Renal cortical epithelial cell (primary cell): ENCODE data around the gene GTF3A. TPM values are rescaled to one million over a fixed set of nuclear protein-coding genes. Genes with fewer than 3 reads are reported as not detected.
A peak's percentile ranks its signal among the peaks of the same experiment; 100 is the strongest.

Experiments used
- DNase-seq: peaks from one replicate; pipeline ENCODE4 v3.0.0-alpha.2; 2011; ENCODE audit warnings: low read depth
- total RNA-seq: library from RNA; depleted of rRNA; stranded (reverse); fragments of >200 nt; gene quantifications from 2 replicates; pipeline ENCODE4 v1.2.3, GENCODE V29; 2014

GTF3A gene
- total RNA-seq, 1 donor from 2014 or later: 88.7 TPM

DNA sequence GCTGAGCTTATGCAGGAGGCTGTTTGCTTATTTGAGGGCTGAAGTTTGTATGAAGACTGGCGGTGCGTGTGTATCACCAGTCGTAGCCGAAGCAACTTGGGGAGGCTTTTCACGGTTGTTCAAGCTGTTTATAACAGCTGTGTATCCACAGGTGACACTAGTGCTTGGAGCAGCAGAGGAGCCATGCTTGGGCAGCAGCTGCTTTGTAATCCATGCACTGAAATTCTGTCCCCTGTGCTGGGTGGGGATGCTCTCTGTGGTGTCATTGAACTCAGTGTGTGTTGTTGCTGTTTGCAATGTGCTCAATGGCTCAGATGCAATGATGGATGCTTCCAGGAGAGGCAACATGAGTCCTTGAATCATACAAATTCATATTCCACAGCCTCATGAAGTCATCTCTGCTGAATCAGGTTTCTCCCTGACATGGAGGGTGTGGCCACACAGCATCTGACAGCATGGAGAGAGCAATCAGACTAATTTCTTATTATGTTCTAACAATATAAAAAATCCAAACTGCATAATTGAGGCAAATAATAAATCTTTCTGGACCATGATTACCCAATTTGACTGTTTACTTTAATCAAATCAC is 18.8 kb upstream of the GTF3A start:
- DNase-seq: no peak

DNA sequence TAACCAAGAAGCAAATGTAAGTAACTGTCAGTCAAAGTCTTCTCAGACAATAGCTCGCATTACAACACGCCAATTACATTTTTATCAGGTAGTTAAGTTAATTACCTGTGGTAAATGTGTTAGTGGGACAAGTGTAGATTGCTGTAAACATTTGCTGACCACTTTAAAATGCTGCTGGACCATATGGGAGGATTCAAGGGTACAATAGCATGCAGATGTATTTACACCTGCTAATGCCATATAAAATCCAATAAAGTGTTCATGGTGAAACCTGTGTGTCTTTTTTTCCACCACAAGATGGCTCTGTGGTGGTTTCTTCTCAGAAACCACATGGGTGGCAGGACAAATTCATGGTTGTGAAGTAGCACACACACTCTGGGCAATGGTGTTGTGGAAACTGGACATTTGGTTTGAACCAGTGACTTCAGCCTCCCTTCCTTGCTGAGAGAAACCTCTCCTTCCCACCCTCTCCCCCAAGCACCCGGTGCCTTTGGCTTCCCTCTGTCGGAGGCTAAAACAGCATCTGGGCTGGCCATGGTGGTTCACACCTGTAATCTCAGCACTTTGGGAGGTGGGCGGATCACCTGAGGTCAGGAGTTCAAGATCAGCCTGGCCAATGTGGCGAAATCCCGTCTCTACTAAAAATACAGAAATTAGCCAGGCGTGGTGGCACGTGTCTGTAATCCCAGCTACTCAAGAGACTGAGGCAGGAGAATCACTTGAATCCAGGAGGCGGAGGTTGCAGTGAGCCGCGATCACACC is 18.1 kb upstream of the GTF3A start:
- DNase-seq: peak; percentile 59

DNA sequence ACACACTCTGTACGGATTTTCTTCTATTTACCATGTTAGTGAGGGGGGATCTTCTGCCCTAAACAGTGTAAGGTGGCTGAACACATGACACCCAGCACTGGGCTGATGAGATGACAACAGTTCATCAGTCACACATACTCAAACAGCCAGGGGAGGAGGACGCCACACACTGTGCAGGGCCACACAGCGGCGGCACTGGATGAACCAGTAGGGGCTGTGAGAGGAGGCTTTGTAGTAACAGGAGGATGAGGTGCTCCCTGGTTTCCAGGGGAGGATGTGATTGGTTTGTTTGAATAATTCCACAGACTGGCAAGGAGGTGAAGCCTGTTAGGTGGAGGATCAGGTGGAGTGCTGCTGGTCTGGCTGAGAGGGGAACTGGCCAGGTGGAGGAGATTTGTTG is 16.3 kb upstream of the GTF3A start:
- DNase-seq: no peak

DNA sequence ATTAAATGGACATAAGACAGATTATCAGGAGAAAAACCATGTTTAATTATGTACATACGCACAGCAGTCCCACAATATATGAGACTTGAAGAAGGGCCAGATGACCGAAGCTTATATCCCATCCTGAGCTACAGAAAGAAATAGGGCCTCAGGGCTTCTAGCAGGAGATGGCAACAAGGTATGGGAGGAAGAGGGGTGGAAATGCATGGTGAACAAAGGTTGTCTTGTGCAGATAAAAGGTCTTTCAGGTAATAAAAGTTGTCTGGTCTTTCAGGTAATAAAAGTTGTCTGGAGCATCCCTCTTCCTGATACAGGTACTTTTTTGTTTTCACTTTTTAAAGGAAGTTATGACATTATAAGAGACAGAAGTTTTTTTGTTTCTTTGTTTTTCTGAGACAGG is 15.4 kb upstream of the GTF3A start:
- DNase-seq: no peak

DNA sequence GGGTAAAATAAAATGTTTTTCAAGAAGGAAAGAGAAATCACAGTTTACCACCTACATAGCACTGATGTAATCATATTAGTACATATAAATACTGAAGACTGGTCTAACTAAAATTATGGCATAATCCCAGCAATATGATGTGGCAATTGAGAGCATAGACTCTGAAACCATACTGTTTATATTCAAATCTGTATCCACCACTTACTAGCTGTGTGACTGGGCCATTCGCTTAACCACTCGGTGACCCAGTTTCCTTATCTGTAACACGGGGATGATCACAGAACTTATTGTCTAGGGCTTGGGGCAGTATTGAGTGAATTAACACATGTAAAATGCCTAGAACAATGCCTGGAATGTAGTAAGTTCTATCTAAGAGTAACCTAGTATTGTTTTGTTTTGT is 13.1 kb upstream of the GTF3A start:
- DNase-seq: no peak

GRCh38 chr13:27415116-27415515 is 9.3 kb upstream of the GTF3A start:
- no peak for DNase-seq

DNA sequence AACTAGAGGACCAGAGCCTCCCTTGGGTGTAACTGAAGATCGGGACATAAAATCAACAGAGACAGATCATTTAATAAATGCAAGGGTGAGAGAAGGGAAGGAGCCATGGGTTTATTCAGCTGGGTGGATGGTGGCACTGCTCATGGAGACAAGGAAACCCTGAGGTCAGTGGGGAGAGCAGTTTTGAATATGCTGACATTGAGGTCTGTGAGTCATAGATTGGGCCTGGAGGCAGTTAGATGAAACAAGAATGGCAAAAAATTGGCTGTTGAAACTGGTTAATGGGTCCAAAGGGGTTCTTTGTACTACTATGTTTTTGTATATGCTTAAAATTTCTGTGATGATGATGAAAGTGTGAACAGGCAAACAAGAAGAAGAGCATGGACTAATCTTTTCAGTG is 5.1 kb upstream of the GTF3A start:
- no peak for DNase-seq

DNA sequence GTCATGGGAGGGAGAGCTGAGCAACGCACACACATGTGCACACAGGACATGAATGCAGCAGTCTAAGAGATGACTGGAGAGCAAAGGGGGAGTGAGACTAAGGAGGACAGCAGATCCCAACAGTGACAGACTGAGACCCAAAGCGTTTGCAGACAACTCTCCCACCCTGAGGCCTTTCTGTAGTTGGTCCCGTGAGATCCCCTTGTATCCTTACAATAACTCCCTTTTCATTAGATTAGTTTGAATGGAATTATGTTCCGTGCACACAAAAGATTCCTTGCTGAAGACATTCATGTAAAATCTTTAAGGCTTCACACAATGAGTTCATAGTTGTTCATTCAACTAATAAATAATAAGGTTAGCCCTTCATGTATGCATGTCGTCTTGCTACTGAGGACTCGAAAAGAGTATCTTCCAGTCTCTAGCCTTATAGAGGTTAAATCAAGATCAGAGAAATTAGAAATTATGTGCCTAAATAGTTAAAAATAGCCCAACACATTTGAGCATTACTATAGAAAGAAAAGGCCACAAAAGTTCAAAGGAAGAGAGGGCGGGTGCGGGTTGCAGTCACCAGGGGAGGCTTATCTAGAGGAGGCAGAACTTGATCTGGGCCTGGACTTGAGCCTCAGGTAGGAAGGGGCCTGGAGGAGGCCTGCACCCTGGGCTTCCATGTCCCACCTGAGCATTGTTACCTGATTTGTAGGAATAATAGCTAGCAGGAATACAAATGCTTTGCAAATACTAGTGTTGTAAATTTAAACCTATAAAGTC is 3.1 kb upstream of the GTF3A start:
- DNase-seq: no peak

GRCh38 chr13:27423333-27423732 is 1.1 kb upstream of the GTF3A start:
- DNase-seq: no peak

GRCh38 chr13:27425158-27425917 is 919 bp downstream of the GTF3A start:
- no peak for DNase-seq

- DNase-seq: peak; percentile 87
Measured at GRCh38 chr13:27425918-27426630, 1.7 kb downstream of the GTF3A start.

DNA sequence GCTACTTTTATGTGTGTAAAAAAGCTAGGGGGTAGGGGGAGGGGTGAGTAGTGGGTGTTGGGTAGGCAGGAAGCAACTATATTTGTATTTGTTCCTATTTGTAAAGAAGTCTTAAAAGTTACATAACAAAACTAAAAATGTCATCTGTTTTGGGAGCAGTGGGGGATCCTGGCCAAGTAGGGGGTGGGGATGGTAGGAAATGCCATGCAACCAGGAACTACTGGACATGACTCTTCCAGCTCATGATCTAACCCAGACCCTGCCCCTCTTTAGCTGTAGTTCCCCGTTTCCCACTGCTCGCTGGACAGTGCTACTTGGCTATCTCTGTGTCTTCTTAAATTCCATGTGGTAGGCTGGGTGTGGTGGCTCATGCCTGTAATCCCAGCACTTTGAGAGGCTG is 3.2 kb downstream of the GTF3A start:
- DNase-seq: no peak

GRCh38 chr13:27428160-27428559 is 3.7 kb downstream of the GTF3A start:
- no peak for DNase-seq

DNA sequence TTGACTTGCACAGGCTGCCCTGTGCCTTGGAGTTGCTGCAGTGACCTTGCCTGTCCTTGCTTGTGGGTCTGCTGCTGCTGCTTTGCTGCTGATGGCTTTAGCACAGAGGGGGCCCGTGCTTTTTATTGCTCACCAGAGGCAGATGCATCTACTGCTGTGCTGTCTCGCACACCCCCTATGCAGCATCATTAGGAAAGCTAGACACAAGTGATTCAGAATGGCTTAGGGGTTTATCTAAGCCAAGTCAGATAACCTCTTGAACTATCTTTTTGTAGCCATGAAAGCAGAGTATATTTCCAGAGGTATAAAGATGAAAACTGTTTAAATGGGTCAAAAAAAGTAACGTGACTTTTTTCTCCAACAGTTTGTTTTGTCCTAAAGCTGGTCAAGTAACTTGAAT is 7.8 kb downstream of the GTF3A start:
- no peak for DNase-seq

- DNase-seq: no peak
Measured at GRCh38 chr13:27432611-27433210, 8.3 kb downstream of the GTF3A start.

DNA sequence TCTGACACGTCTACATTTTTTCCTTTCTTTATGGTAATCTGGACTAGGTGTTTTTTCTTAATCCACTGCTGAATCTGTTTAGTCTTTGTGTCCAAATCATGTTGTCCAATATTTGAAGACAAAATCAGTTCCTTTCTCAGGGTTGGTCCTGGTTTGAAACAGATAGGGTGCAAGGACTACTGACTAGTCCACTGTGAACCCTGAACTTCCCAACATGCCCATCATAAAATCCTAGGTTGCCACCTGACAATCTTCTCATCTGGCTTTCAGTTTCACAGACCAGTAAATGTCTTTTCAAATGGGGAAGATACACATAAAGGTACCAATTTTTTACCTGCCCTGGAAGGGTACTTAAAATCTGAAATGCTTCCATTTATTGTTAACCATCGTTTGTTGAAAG is 12.7 kb downstream of the GTF3A start:
- no peak for DNase-seq

DNA sequence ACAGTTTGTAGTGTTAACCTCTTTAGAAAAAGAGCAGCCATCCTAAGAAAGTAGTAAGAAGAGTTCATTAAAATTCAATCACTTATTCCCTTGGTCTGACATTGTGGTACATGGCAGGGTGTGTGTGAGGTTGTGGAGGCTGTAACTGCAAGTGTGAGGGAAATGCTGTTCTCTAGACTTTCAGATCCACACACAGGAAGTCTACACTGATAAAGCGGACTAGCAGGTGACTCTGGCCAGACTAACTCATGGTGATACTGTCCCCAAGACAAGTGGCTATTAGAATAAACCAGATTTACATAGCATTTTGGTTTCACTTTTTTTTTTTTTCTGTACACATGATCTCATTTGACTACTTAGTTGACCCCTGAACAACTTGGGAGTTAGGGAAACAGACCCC is 16.0 kb downstream of the GTF3A start:
- no peak for DNase-seq

- peak; percentile 87 for DNase-seq
Measured at GRCh38 chr13:27442071-27442647, 17.7 kb downstream of the GTF3A start.

GRCh38 chr13:27442797-27443196 is 18.4 kb downstream of the GTF3A start:
- no peak for DNase-seq

DNA sequence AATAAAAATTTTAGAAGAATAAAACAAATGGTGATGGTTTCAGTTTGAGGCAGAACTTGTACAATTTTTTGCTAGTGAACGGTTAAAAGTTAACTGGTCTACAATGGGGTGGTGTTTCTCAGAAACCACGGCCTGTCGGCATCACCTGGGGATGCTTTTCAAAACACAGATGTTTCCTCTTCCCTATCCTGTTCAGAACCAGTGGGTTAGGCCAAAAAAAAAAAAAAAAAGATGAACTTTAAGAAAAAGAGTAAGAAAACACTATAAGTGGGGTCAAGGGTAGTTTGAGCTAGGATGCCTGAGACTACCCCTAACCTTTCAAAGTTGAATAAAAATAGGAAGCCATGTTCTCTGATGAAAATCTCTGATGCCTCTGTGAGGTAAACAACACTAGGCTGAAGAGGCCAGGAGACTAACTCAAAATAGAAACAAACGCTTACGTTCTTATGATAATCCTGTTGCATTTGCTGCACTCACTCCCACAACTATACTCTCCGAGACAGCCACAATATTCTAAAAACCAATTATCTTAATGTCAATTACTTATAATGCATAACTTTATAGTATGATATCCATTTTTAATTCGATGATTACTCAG is 22.7 kb downstream of the GTF3A start:
- no peak for DNase-seq
